HepG2 (cell line): ENCODE results near the gene PRELID1.

Experiments
- CBX5 ChIP-seq: sonication (generic); formaldehyde crosslinking; IDR thresholded peaks from 2 replicates; pipeline ENCODE4 v1.4.0; 2020; ENCODE audit warnings: missing genetic modification reagents, borderline replicate concordance
- CC2D1A ChIP-seq: sonication (generic); formaldehyde crosslinking; IDR thresholded peaks from 2 replicates; pipeline ENCODE4 v1.8.1; 2023; ENCODE audit warnings: mild to moderate bottlenecking, missing genetic modification reagents
- EZH2 ChIP-seq: conservative IDR thresholded peaks from 2 replicates; pipeline ENCODE4 v1.6.1; 2012; ENCODE audit warnings: mild to moderate bottlenecking, low read depth, low read length, moderate library complexity
- HDAC2 ChIP-seq: sonication (generic); formaldehyde crosslinking; IDR thresholded peaks from 2 replicates; pipeline ENCODE4 v1.4.0; 2020; ENCODE audit warnings: missing genetic modification reagents
- SRSF9 ChIP-seq: fragments of 200-400 bp; formaldehyde crosslinking; IDR thresholded peaks from 2 replicates; pipeline ENCODE4 v1.6.1; 2018; ENCODE audit warnings: borderline replicate concordance, mild to moderate bottlenecking, low read depth, low read length; ENCODE audit not compliant: insufficient read depth, poor library complexity, severe bottlenecking
- ZFP36 ChIP-seq: fragments of 150-350 bp; IDR thresholded peaks from 2 replicates; pipeline ENCODE4 v1.6.1; 2018; ENCODE audit warnings: borderline replicate concordance, low read length, low read depth; ENCODE audit not compliant: partially characterized antibody
- ZNF660 ChIP-seq: sonication (generic); formaldehyde crosslinking; IDR thresholded peaks from 2 replicates; pipeline ENCODE4 v1.5.1; 2020; ENCODE audit warnings: mild to moderate bottlenecking, low read depth, missing genetic modification reagents, borderline replicate concordance
- ZNF816 ChIP-seq: sonication (generic); formaldehyde crosslinking; IDR thresholded peaks from 2 replicates; pipeline ENCODE4 v1.8.0; 2022; ENCODE audit warnings: missing genetic modification reagents, mild to moderate bottlenecking, borderline replicate concordance
- TF ChIP-seq, protein P1 (sequence below): sonication (generic); formaldehyde crosslinking; IDR thresholded peaks from 2 replicates; pipeline ENCODE4 v1.8.1; 2023; ENCODE audit warnings: mild to moderate bottlenecking, moderate library complexity, missing genetic modification reagents
- TF ChIP-seq, protein P2 (sequence below): sonication (generic); formaldehyde crosslinking; IDR thresholded peaks from 2 replicates; pipeline ENCODE4 v1.4.0; 2020; ENCODE audit warnings: missing genetic modification reagents, borderline replicate concordance
- TF ChIP-seq, protein P3 (sequence below): sonication (generic); formaldehyde crosslinking; IDR thresholded peaks from 2 replicates; pipeline ENCODE4 v1.5.0; 2020; ENCODE audit warnings: missing genetic modification reagents
- TF ChIP-seq, protein P4 (sequence below): sonication (generic); formaldehyde crosslinking; IDR thresholded peaks from 2 replicates; pipeline ENCODE4 v1.4.0; 2020; ENCODE audit warnings: missing genetic modification reagents, borderline replicate concordance
- TF ChIP-seq, protein P5 (sequence below): sonication (generic); formaldehyde crosslinking; IDR thresholded peaks from 2 replicates; pipeline ENCODE4 v1.5.0; 2020; ENCODE audit warnings: mild to moderate bottlenecking, missing genetic modification reagents, moderate library complexity

DNA sequence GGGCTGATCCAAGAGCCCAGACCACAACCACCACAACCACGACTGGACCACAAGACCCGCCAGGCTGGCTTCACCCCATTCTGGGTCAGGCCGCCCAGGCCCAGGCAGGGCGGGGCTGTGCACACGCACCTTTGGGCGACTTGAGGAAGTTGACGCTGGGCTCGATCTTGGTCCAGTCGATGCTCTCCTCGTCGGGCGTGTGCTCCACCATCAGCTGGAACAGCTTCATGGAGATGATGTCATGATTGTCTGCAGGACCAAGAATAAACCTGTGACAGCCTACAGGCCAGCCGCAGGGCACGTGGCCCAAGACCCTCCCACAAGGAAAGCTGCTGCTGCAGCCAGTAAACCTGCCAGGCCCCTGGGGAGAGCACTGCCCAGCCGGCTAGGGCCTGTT, 30.6 kb downstream of the PRELID1 start:
- TF ChIP-seq HDAC2 (CRISPR knock-in tag) (no peak), CC2D1A (CRISPR knock-in tag) (no peak), ZNF816 (no peak), ZNF660 (CRISPR knock-in tag) (no peak), CBX5 (CRISPR knock-in tag) (no peak), EZH2 (no peak), ZFP36 (no peak), SRSF9 (no peak)
- TF ChIP-seq, protein P1, sequence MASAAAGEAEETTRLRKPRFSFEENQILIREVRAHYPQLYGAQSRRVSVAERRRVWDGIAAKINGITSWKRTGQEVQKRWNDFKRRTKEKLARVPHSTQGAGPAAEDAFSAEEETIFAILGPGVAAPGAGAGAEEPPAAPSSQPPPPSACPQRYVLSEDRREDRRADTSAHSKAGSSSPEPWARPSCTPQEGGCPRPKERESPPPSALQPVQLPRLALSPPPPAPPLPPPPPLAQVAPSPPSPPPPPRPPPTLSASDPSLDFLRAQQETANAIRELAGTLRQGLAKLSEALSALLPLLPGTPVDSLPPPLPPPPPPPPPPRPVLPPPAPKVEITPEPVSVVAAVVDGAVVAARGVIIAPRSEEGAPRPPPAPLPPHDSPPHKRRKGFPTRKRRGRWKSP (CRISPR knock-in tag) = no peak
- TF ChIP-seq, protein P2, sequence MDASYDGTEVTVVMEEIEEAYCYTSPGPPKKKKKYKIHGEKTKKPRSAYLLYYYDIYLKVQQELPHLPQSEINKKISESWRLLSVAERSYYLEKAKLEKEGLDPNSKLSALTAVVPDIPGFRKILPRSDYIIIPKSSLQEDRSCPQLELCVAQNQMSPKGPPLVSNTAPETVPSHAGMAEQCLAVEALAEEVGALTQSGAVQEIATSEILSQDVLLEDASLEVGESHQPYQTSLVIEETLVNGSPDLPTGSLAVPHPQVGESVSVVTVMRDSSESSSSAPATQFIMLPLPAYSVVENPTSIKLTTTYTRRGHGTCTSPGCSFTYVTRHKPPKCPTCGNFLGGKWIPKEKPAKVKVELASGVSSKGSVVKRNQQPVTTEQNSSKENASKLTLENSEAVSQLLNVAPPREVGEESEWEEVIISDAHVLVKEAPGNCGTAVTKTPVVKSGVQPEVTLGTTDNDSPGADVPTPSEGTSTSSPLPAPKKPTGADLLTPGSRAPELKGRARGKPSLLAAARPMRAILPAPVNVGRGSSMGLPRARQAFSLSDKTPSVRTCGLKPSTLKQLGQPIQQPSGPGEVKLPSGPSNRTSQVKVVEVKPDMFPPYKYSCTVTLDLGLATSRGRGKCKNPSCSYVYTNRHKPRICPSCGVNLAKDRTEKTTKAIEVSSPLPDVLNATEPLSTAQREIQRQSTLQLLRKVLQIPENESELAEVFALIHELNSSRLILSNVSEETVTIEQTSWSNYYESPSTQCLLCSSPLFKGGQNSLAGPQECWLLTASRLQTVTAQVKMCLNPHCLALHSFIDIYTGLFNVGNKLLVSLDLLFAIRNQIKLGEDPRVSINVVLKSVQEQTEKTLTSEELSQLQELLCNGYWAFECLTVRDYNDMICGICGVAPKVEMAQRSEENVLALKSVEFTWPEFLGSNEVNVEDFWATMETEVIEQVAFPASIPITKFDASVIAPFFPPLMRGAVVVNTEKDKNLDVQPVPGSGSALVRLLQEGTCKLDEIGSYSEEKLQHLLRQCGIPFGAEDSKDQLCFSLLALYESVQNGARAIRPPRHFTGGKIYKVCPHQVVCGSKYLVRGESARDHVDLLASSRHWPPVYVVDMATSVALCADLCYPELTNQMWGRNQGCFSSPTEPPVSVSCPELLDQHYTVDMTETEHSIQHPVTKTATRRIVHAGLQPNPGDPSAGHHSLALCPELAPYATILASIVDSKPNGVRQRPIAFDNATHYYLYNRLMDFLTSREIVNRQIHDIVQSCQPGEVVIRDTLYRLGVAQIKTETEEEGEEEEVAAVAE (CRISPR knock-in tag) = no peak
- TF ChIP-seq, protein P3, sequence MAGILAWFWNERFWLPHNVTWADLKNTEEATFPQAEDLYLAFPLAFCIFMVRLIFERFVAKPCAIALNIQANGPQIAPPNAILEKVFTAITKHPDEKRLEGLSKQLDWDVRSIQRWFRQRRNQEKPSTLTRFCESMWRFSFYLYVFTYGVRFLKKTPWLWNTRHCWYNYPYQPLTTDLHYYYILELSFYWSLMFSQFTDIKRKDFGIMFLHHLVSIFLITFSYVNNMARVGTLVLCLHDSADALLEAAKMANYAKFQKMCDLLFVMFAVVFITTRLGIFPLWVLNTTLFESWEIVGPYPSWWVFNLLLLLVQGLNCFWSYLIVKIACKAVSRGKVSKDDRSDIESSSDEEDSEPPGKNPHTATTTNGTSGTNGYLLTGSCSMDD (CRISPR knock-in tag) = no peak
- TF ChIP-seq, protein P4, sequence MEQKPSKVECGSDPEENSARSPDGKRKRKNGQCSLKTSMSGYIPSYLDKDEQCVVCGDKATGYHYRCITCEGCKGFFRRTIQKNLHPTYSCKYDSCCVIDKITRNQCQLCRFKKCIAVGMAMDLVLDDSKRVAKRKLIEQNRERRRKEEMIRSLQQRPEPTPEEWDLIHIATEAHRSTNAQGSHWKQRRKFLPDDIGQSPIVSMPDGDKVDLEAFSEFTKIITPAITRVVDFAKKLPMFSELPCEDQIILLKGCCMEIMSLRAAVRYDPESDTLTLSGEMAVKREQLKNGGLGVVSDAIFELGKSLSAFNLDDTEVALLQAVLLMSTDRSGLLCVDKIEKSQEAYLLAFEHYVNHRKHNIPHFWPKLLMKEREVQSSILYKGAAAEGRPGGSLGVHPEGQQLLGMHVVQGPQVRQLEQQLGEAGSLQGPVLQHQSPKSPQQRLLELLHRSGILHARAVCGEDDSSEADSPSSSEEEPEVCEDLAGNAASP (CRISPR knock-in tag) = no peak
- TF ChIP-seq, protein P5, sequence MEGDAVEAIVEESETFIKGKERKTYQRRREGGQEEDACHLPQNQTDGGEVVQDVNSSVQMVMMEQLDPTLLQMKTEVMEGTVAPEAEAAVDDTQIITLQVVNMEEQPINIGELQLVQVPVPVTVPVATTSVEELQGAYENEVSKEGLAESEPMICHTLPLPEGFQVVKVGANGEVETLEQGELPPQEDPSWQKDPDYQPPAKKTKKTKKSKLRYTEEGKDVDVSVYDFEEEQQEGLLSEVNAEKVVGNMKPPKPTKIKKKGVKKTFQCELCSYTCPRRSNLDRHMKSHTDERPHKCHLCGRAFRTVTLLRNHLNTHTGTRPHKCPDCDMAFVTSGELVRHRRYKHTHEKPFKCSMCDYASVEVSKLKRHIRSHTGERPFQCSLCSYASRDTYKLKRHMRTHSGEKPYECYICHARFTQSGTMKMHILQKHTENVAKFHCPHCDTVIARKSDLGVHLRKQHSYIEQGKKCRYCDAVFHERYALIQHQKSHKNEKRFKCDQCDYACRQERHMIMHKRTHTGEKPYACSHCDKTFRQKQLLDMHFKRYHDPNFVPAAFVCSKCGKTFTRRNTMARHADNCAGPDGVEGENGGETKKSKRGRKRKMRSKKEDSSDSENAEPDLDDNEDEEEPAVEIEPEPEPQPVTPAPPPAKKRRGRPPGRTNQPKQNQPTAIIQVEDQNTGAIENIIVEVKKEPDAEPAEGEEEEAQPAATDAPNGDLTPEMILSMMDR = no peak
